ENCODE results near the gene CDC42EP5. TPM values are rescaled to one million over a fixed set of nuclear protein-coding genes. Genes with fewer than 3 reads are reported as not detected.

Gene CDC42EP5
- total RNA-seq, 2 donors from 2014 or later, result 501 to 569 TPM

DNA sequence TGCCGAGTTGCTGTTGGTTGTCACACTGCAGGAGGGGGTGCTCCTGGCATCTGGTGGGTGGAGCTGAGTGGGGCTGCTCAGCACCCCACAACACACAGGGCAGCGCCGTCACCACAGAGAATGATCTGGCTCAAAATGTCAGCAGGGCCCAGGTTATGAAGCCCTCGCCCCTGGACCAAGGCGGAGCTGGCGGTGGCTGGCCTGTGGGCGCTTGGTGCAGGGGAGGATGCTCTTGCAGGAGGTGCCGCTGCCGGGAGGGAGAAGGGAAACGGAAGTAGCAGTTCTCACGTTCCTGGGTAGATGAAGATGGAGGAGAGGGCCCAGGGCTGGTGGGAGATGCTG is 38.3 kb downstream of the CDC42EP5 start:
- ATAC-seq (no peak), DNase-seq (no peak)
- intact Hi-C loops (cut with DNase I, micrococcal nuclease), result no loop called here

DNA sequence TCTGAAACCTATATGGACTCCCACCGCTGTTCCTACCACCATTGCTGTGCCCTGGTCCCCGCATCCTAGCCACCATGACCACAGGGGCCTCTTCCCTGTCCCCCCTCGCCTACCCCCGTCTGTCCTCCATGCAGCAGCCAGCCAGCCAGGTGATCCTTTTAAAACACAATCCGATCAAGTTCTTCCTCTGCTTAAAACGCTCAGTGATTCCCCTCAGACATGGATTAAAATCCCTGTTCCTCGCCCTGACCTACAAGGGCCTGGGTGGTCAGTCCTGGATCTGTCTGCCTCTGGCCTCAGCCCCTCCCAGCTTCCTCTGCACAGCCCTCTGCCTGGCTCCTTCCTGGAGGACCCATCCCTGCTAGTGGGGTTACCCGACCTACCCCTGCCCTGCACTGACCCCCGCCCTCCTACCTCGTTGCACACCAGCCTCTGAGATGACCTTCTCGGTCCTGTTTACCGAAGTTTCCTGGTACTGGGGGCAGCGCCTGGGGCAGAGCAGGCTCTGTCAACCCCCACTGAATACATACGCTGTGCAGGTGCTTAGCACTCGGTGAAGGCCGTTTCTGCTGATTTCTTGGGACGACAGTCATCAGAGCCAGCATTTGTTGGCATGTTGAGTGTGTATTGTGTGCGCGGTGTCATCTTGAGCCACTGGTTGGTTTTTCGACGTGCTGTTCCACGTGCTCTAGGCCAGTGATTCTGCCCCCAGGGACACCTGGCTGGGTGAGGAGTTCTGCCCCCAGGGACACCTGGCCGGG is 38.8 kb downstream of the CDC42EP5 start:
- intact Hi-C loops (cut with DNase I, micrococcal nuclease), result no loop called here
- DNase-seq, result no peak
- no peak for ATAC-seq

GRCh38 chr19:54433697-54434096 is 39.4 kb downstream of the CDC42EP5 start:
- ATAC-seq, result no peak
- no peak for DNase-seq
- intact Hi-C loops (cut with DNase I, micrococcal nuclease), result no loop called here

- DNase-seq (no peak), ATAC-seq (no peak)
- intact Hi-C loops (cut with DNase I, micrococcal nuclease), result no loop called here
Observed at GRCh38 chr19:54432144-54432738, 40.9 kb downstream of the CDC42EP5 start.

GRCh38 chr19:54431255-54431838 is 41.7 kb downstream of the CDC42EP5 start:
- no peak for DNase-seq
- peak; percentile 36 for ATAC-seq
- intact Hi-C loops (cut with DNase I, micrococcal nuclease), result no loop called here

GRCh38 chr19:54430306-54431254 is 42.5 kb downstream of the CDC42EP5 start:
- peak; percentile 67 for ATAC-seq
- peak in 1 of 2 donors; percentile 53 for DNase-seq
- intact Hi-C loops (cut with DNase I, micrococcal nuclease), result no loop called here

GRCh38 chr19:54429545-54430227 is 43.4 kb downstream of the CDC42EP5 start:
- ATAC-seq, result no peak
- intact Hi-C loops (cut with DNase I, micrococcal nuclease), result no loop called here
- DNase-seq, result no peak

DNA sequence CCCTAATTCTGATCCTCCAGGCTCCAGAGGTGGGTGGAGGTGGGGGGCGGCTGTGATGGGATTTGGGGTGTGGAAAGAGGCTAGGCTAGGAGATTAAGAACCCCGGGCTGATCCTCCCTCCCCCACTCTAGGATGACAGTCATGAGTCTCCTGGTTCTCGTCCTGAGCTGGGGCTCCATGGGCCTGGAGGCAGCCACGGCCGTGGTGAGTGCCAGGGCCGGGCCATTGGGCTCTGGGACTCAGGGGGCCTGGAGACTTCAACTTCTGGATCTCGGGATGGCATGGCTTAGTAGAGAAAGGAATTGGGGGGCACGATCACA is 44.0 kb downstream of the CDC42EP5 start:
- ATAC-seq (no peak), DNase-seq (no peak)
- intact Hi-C loops (cut with DNase I, micrococcal nuclease), result no loop called here

DNA sequence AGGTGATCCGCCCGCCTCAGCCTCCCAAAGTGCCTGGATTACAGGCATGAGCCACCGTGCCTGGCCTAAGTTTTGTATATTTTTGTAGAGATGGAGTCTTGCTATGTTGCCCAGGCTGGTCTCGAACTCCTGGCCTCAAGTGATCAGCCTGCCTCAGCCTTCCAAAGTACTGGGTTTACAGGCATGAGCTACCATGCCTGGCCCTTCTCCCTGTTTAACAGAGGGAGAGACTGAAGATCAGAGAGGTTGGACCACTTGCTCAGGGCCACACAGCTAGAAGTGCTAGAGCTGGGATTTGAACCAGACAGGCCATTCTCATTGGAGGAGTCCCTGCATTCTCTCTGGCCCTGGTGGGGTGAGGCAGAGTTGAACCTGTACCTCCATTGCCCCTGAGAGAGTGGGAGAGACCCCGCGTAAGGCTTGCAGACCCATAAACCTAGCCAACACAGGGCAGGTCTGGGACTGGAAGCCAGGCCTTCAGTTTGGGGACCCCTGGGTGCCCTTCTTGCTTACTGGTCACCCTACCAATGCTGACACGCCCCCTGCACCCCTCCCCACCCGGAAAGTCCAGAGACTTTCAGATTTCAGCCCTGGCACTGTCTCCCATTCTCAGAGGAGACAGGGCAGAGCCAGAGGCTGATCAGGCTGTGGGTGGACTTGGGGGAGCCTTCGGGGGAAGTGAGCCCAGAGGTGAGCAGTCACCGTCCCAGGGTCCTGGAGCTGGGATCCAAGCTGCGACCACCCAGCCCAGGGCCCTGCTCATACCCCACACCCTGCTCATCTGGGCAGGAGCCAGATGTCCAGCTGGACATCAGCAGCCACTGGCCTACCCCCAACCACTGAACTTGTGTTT is 44.5 kb downstream of the CDC42EP5 start:
- intact Hi-C loops (cut with DNase I, micrococcal nuclease), result no loop called here
- DNase-seq (no peak), ATAC-seq (no peak)

DNA sequence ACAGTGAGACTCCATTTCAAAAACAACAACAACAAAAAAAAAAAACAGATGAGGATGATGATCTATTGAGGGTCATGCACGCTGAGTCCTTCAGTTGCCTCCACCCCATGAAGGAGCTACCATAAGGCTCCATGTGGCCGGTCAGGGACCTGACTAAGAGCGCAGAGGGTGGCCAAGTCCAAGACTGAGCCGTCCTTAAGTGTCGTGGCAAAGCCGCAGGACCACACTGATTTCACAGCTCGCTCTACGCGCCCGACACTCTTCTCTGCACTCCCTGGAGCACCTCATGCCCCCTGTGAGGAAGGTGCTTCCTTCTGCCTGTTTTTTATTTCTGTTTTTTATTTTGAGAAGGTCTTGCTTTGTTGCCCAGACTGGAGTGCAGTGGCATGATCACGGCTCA is 45.5 kb downstream of the CDC42EP5 start:
- DNase-seq (no peak), ATAC-seq (no peak)
- intact Hi-C loops (cut with DNase I, micrococcal nuclease), result no loop called here

GRCh38 chr19:54426291-54426931 is 46.7 kb downstream of the CDC42EP5 start:
- intact Hi-C loops (cut with DNase I, micrococcal nuclease), result no loop called here
- DNase-seq (no peak), ATAC-seq (no peak)

GRCh38 chr19:54425382-54425723 is 47.7 kb downstream of the CDC42EP5 start:
- DNase-seq, result no peak
- intact Hi-C loops (cut with DNase I, micrococcal nuclease), result no loop called here
- no peak for ATAC-seq

DNA sequence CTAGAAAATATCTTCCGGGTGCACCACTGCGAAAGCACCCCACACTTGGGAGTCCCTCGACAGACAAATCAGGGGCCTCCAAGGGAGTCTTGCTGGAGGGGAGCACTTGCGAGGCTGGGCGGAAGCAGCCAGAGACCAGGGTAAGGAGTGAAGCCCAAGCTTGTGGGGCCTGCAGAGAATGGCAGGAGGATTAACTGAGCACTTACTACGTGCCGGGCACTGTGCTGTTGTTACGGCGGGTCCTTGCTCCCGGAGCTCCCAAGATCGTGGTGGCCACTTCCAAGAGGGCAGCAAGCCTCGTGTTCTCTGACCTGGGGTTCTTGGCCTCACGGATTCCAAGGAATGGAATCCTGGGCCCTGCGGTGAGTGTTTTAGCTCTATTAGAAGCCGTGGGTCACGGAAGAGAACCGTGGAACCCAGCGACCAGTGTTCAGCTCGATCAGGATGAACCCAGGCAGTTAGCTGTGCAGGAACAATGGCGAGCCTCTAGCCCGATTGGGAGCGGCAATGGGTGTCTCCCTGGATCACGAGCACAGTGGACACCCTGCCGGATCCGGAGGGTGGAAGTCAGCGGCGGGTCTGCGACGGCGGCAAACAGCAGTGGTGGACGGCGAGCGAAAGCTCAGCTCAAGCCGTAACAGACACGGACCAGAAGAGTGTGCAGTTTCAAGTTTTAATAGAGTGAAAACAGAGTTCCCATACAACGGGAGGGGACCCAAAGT is 48.3 kb downstream of the CDC42EP5 start:
- ATAC-seq, result no peak
- intact Hi-C loops (cut with DNase I, micrococcal nuclease), result no loop called here
- no peak for DNase-seq

DNA sequence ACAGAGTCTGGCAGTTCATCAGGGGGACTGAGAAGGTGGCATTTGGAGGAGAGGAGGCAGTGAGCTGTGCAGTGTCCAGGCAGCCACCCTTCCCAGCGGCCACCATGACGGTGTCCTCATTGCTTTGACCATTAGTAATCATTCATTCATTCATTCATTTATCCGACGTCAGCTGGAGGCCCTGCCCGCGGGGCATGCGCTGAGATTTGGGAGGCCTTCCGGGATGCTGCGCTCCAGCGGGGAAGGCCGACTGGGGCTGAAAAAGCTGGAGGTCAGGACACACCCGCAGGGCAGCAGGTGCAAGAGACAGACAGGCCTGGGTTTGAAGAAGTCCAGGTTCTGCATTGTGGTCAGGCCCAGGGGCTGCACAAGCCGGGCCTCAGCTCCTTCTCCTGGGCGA is 48.9 kb downstream of the CDC42EP5 start:
- DNase-seq (no peak), ATAC-seq (no peak)
- intact Hi-C loops (cut with DNase I, micrococcal nuclease), result no loop called here

DNA sequence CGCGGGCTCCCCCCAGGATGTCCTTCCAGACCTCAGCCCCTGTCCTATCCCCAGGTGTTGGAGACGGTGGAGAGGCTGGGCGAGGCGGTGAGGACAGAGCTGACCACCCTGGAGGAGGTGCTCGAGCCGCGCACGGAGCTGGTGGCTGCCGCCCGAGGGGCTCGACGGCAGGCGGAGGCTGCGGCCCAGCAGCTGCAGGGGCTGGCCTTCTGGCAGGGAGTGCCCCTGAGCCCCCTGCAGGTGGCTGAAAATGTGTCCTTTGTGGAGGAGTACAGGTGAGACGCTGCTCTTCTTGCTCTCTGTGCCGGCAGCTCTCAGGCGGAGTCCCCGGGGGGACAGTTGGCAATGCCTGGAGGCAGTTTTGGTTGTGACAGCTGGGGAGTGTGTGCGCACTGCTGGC is 51.0 kb downstream of the CDC42EP5 start:
- intact Hi-C loops (cut with DNase I, micrococcal nuclease), result no loop called here
- ATAC-seq (no peak), DNase-seq (no peak)

- ATAC-seq, result no peak
- intact Hi-C loops (cut with DNase I, micrococcal nuclease), result no loop called here
- DNase-seq, result no peak
Observed at GRCh38 chr19:54421521-54421920, 51.6 kb downstream of the CDC42EP5 start.

GRCh38 chr19:54421169-54421516 is 52.0 kb downstream of the CDC42EP5 start:
- ATAC-seq, result no peak
- DNase-seq, result no peak
- intact Hi-C loops (cut with DNase I, micrococcal nuclease), result no loop called here
